Keratinocyte (primary cell): ENCODE results near the gene SPATA24. TPM values are rescaled to one million over a fixed set of nuclear protein-coding genes. Genes with fewer than 3 reads are reported as not detected.

ENCODE experiments used
- DNase-seq: peaks from one replicate; pipeline ENCODE4 v3.0.0-alpha.2; 2011; ENCODE audit warnings: low read depth, missing footprints, low spot score
- FAIRE-seq: peaks from 2 replicates; lab custom pipeline; 2011; peaks lifted over from hg19 to GRCh38; lab: Jason Lieb, UNC
- H2AFZ ChIP-seq: 2 replicates; pipeline ENCODE4 v1.6.0; 2012; ENCODE audit warnings: low read length, control low read depth, inconsistent platforms; ENCODE audit not compliant: control insufficient read depth
- H3K27ac ChIP-seq: 2 replicates; pipeline ENCODE4 v1.5.1; 2011; ENCODE audit warnings: low read length; ENCODE audit not compliant: control insufficient read depth, insufficient read depth
- H3K27me3 ChIP-seq: 3 replicates; pipeline ENCODE4 v1.6.0; 2011; ENCODE audit warnings: low read length; ENCODE audit not compliant: control insufficient read depth, insufficient read depth; ENCODE audit errors: extremely low read depth
- H3K36me3 ChIP-seq, 2 experiments: 2 replicates in 1 of 2; 3 replicates in 1 of 2; pipeline ENCODE4 v1.5.1; 2011; ENCODE audit warnings: low read length in 2 of 2, mild to moderate bottlenecking in 1 of 2; ENCODE audit not compliant: control insufficient read depth in 2 of 2, insufficient read depth in 2 of 2; ENCODE audit errors: extremely low read depth in 1 of 2
- H3K4me1 ChIP-seq: 3 replicates; pipeline ENCODE4 v1.5.1; 2011; ENCODE audit warnings: low read length; ENCODE audit not compliant: control insufficient read depth, insufficient read depth; ENCODE audit errors: extremely low read depth
- H3K4me2 ChIP-seq: 3 replicates; pipeline ENCODE4 v1.6.0; 2011; ENCODE audit warnings: low read depth, low read length; ENCODE audit not compliant: control insufficient read depth, insufficient read depth; ENCODE audit errors: extremely low read depth
- H3K4me3 ChIP-seq, 3 experiments: fragments of 200-600 bp in 1 of 3; sonication (generic) in 1 of 3; 2 replicates in 2 of 3; 3 replicates in 1 of 3; pipeline ENCODE4 v1.5.1; 2011 to 2016; ENCODE audit warnings: low read length in 3 of 3, mild to moderate bottlenecking in 3 of 3, control low read depth in 2 of 3, inconsistent platforms in 1 of 3, low read depth in 1 of 3, mixed read lengths in 1 of 3, mixed run types in 1 of 3, moderate library complexity in 1 of 3; ENCODE audit not compliant: control insufficient read depth in 2 of 3, insufficient read depth in 2 of 3; ENCODE audit errors: extremely low read depth in 1 of 3
- H3K79me2 ChIP-seq: 2 replicates; pipeline ENCODE4 v1.6.0; 2012; ENCODE audit warnings: low read length; ENCODE audit not compliant: control insufficient read depth, insufficient read depth
- H3K9ac ChIP-seq: 3 replicates; pipeline ENCODE4 v1.6.0; 2011; ENCODE audit warnings: low read length; ENCODE audit not compliant: control insufficient read depth, insufficient read depth; ENCODE audit errors: extremely low read depth
- H3K9me1 ChIP-seq: 3 replicates; pipeline ENCODE4 v1.6.0; 2011; ENCODE audit warnings: low read length; ENCODE audit not compliant: control insufficient read depth, insufficient read depth; ENCODE audit errors: extremely low read depth
- H3K9me3 ChIP-seq: 2 replicates; pipeline ENCODE4 v1.5.1; 2012; ENCODE audit warnings: low read depth, low read length; ENCODE audit not compliant: control insufficient read depth
- H4K20me1 ChIP-seq: 3 replicates; pipeline ENCODE4 v1.6.0; 2011; ENCODE audit warnings: low read length; ENCODE audit not compliant: control insufficient read depth, insufficient read depth; ENCODE audit errors: extremely low read depth
- CTCF ChIP-seq, 3 experiments: IDR thresholded peaks in 1 of 3; conservative IDR thresholded peaks in 1 of 3; optimal IDR thresholded peaks in 1 of 3; 2 replicates in 2 of 3; 3 replicates in 1 of 3; pipeline versions ENCODE3 to v1.5.1; 2011; ENCODE audit warnings: low read length in 3 of 3, mild to moderate bottlenecking in 3 of 3, moderate library complexity in 2 of 3, control low read depth in 1 of 3, inconsistent platforms in 1 of 3; ENCODE audit not compliant: insufficient read depth in 2 of 3; ENCODE audit errors: extremely low read depth in 1 of 3
- EZH2 ChIP-seq: IDR thresholded peaks from one replicate; pipeline ENCODE4 v1.6.1; 2012; ENCODE audit warnings: inconsistent platforms, mild to moderate bottlenecking, low read length, moderate library complexity
- dilution Hi-C: fragments of 300-500 bp; cut with MboI; formaldehyde crosslinking; loops from one replicate; pipeline ENCODE4 v1.7.0; 2020; ENCODE audit warnings: low sequenced_read_pairs; ENCODE audit not compliant: extremely low pct_ligation_motif_present
- polyA minus RNA-seq, 3 experiments: library from RNA; depleted of rRNA, polyadenylated mRNA; stranded (reverse); fragments of >200 nt; gene quantifications; 1 replicate in 1 of 3; 2 replicates in 1 of 3; 3 replicates in 1 of 3; pipeline ENCODE4 v1.2.3, GENCODE V29; 2011
- polyA plus RNA-seq, 5 experiments: library from polyadenylated mRNA; depleted of rRNA in 3 of 5; stranded (reverse) in 3 of 5; stranded (forward) in 1 of 5; unstranded in 1 of 5; fragments of >200 nt; gene quantifications; 1 replicate in 1 of 5; 2 replicates in 3 of 5; 3 replicates in 1 of 5; pipeline versions ENCODE4 v1.2.1 to v1.2.3, GENCODE V29; 2011 to 2012; ENCODE audit warnings: missing spikeins in 2 of 5, low read depth in 1 of 5, low replicate concordance in 1 of 5

The SPATA24 gene
- polyA plus RNA-seq = 2.7 to 4.9 TPM (median 4.0 TPM) in 3 replicates
- polyA plus RNA-seq (2011; ENCODE audit: low read depth) = 0.67 TPM
- polyA plus RNA-seq (2011; cell fraction: cytosol; rRNA removed) = 2.4 and 2.6 TPM in 2 replicates
- polyA plus RNA-seq (2011; cell fraction: nucleus; rRNA removed) = 2.6 TPM in 2 replicates
- 1.9 and 6.4 TPM in 2 replicates for polyA plus RNA-seq (2012; ENCODE audit: low replicate concordance)
- 0.99 to 1.9 TPM (median 1.9 TPM) in 3 replicates for polyA minus RNA-seq
- polyA minus RNA-seq (2011; cell fraction: cytosol; rRNA and poly(A)+ RNA removed) = not detected
- 1.2 and 2.1 TPM in 2 replicates for polyA minus RNA-seq (2011; cell fraction: nucleus; rRNA and poly(A)+ RNA removed)

- H4K20me1 ChIP-seq = no peaks in the 10 kb centered on the region
- H3K9me3 ChIP-seq = no peaks in the 10 kb centered on the region
- H3K4me2 ChIP-seq = peak within 1 kb of the TSS; percentile 98
- peak within 1 kb of the TSS; percentile 92 for H3K27ac ChIP-seq
- no peaks in the 10 kb centered on the region for H3K27me3 ChIP-seq
- H3K79me2 ChIP-seq = no peaks in the 10 kb centered on the region
- no peak for TF ChIP-seq CTCF (optimal IDR thresholded peaks at IDR 0.05 in 1 of 3, IDR thresholded peaks at IDR 0.05 in 1 of 3, conservative IDR thresholded peaks at IDR 0.05 in 1 of 3; ENCODE audit: extremely low read depth in 1 of 3, insufficient read depth in 2 of 3, low read length in 3 of 3)
- TF ChIP-seq EZH2 = no peak
- H3K9me1 ChIP-seq = no peaks in the 10 kb centered on the region
- peaks cover 0 to 1% of the 10 kb centered on the region in 2 experiments for H3K36me3 ChIP-seq
- H3K4me3 ChIP-seq = peak within 1 kb of the TSS; percentile 59 to 86 (median 81)
- H2AFZ ChIP-seq = peak within 1 kb of the TSS; percentile 96
- H3K4me1 ChIP-seq = peaks cover 14% of the 10 kb centered on the region
- dilution Hi-C loops = no loop called here
- FAIRE-seq (peak; percentile 58), DNase-seq (peak; percentile 85)
- peak within 1 kb of the TSS; percentile 91 for H3K9ac ChIP-seq
Observed at GRCh38 chr5:139403787-139404483, at the start of gene SPATA24. TSS of gene SPATA24 (minus strand) at chr5:139404089. CDS start at chr5:139404060, 29 bp downstream.

- TF ChIP-seq EZH2 = no peak
- no peak for TF ChIP-seq CTCF (optimal IDR thresholded peaks at IDR 0.05 in 1 of 3, IDR thresholded peaks at IDR 0.05 in 1 of 3, conservative IDR thresholded peaks at IDR 0.05 in 1 of 3; ENCODE audit: extremely low read depth in 1 of 3, insufficient read depth in 2 of 3, low read length in 3 of 3)
- H3K9me1 ChIP-seq = no peaks in the 10 kb centered on the region
- H3K27me3 ChIP-seq = no peaks in the 10 kb centered on the region
- H3K4me1 ChIP-seq = peaks cover 6% of the 10 kb centered on the region
- dilution Hi-C loops = no loop called here
- H3K4me3 ChIP-seq = no peak overlapping the region
- DNase-seq (no peak), FAIRE-seq (no peak)
- no peak overlapping the region for H3K9ac ChIP-seq
- no peak overlapping the region for H3K27ac ChIP-seq
- no peaks in the 10 kb centered on the region for H3K9me3 ChIP-seq
- H3K4me2 ChIP-seq = no peak overlapping the region
- H3K36me3 ChIP-seq = no peaks in the 10 kb centered on the region
- no peaks in the 10 kb centered on the region for H4K20me1 ChIP-seq
- H2AFZ ChIP-seq = no peak overlapping the region
- H3K79me2 ChIP-seq = no peaks in the 10 kb centered on the region
Observed at GRCh38 chr5:139451878-139452660, 48.2 kb upstream of the SPATA24 start.
